Measurements from ENCODE around the gene BET1L. TPM values are rescaled to one million over a fixed set of nuclear protein-coding genes. Genes with fewer than 3 reads are reported as not detected.

The BET1L gene
- total and polyA plus RNA-seq, 2 experiments from 2014 or later, result 19.5 to 22.8 TPM

DNA sequence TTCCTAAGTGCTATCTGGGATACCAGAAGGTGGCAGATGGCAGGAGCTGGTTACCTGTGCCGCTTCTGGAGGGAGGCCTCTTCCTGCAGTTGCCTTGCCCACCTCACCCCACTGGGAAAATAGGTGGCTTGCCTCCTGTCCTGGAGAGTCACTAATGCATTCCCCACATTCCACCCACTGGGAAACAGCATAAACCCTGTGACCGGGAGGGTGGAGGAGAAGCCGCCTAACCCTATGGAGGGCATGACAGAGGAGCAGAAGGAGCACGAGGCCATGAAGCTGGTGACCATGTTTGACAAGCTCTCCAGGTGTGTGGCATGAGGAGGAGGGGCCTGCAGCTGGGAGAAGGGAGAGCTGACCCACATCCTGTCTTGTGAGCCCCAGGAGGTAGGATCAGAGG, 5.9 kb upstream of the BET1L start:
- no peaks in the 10 kb centered on the region for H3K27me3 ChIP-seq (ENCODE audit: insufficient read depth)
- H3K9me2 ChIP-seq (ENCODE audit: insufficient read depth), result no peaks in the 10 kb centered on the region
- no peak overlapping the region for H3K4me2 ChIP-seq
- peaks cover 8% of the 10 kb centered on the region for H3K36me3 ChIP-seq (ENCODE audit: insufficient read depth)
- Mint-ChIP-seq H3K9me3 (no peaks in the 10 kb centered on the region; the same call in 2 of the 3 replicates), H3K36me3 (ENCODE audit: low read depth) (peaks cover 63% of the 10 kb centered on the region), H3K4me1 (peaks cover 4% of the 10 kb centered on the region; the same call in 1 of the 3 replicates), H3K4me3 (no peak overlapping the region), H3K27me3 (ENCODE audit: insufficient read depth, low read depth, poor library complexity) (peaks cover 8% of the 10 kb centered on the region), H3K27ac (0 out of 2 replicates have a peak overlapping the region, but pooled peaks have one; percentile 16)
- H3F3A ChIP-seq (replicated peaks; ENCODE audit: low read depth), result peaks cover 9% of the 10 kb centered on the region
- ATAC-seq (no peak), DNase-seq (ENCODE audit: low spot score) (no peak)
- no peak overlapping the region for H3K27ac ChIP-seq (ENCODE audit: low read depth)
- no peak overlapping the region for H3K4me3 ChIP-seq
- H3K4me1 ChIP-seq (ENCODE audit: insufficient read depth), result peaks cover 7% of the 10 kb centered on the region; the same call in 1 of the 2 replicates
- peaks cover 13% of the 10 kb centered on the region; the same call in 1 of the 2 replicates for H3K79me2 ChIP-seq (replicated peaks; ENCODE audit: insufficient read depth)
- H4K20me1 ChIP-seq (replicated peaks; ENCODE audit: insufficient read depth), result no peaks in the 10 kb centered on the region; the same call in none of the 2 replicates
- no peak overlapping the region for H2AFZ ChIP-seq
- TF ChIP-seq NANOG (IDR thresholded peaks at IDR 0.05; ENCODE audit: borderline replicate concordance) (no peak), EZH2 (IDR thresholded peaks at IDR 0.05; ENCODE audit: low read depth, unreplicated experiment) (no peak)
- TF ChIP-seq, protein P1, sequence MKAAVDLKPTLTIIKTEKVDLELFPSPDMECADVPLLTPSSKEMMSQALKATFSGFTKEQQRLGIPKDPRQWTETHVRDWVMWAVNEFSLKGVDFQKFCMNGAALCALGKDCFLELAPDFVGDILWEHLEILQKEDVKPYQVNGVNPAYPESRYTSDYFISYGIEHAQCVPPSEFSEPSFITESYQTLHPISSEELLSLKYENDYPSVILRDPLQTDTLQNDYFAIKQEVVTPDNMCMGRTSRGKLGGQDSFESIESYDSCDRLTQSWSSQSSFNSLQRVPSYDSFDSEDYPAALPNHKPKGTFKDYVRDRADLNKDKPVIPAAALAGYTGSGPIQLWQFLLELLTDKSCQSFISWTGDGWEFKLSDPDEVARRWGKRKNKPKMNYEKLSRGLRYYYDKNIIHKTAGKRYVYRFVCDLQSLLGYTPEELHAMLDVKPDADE (IDR thresholded peaks at IDR 0.05), result no peak

DNA sequence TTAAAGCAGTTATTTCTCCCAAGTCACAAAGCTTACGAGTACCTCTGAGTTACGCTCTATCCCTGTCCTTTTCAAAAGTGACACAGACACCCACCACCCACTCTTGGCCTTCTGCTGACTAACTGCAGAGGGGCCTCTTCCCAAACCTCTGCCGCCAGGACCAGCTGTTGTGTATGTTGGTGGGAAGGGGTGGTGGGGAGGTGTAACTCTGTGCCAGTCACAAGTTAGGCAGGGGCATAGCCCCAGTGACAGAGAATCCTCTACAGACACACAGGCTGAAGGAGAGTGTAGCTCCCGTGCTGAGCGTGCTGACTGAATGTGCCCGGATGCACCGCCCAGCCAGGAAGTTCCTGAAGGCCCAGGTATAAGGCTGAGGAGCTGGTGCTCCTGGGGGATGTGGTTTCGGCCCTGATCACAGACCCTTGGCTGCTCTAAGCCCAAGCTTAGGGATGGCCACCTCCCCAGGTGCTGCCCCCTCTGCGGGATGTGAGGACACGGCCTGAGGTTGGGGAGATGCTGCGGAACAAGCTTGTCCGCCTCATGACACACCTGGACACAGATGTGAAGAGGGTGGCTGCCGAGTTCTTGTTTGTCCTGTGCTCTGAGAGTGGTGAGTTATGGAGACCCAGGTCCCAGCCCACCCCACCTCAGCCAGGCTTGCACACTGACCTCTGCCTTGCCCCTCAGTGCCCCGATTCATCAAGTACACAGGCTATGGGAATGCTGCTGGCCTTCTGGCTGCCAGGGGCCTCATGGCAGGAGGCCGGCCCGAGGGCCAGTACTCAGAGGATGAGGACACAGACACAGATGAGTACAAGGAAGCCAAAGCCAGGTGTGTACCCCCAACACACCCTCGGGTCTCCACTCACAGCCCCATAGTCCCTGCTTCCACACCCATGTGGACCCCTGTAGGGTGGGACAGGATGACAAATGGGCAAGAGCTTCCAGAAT, 5.2 kb upstream of the BET1L start:
- H3F3A ChIP-seq (replicated peaks; ENCODE audit: low read depth), result peaks cover 16% of the 10 kb centered on the region
- H3K36me3 ChIP-seq (ENCODE audit: insufficient read depth), result peaks cover 8% of the 10 kb centered on the region
- H3K79me2 ChIP-seq (replicated peaks; ENCODE audit: insufficient read depth), result peaks cover 15% of the 10 kb centered on the region; the same call in 1 of the 2 replicates
- H3K27me3 Mint-ChIP-seq (ENCODE audit: insufficient read depth, low read depth, poor library complexity), result peaks cover 11% of the 10 kb centered on the region
- H3K4me2 ChIP-seq, result no peak overlapping the region
- ATAC-seq (no peak), DNase-seq (ENCODE audit: low spot score) (no peak)
- peaks cover 7% of the 10 kb centered on the region; the same call in 1 of the 2 replicates for H3K4me1 ChIP-seq (ENCODE audit: insufficient read depth)
- H3K27ac ChIP-seq (ENCODE audit: low read depth), result no peak overlapping the region
- H3K4me3 ChIP-seq, result no peak overlapping the region
- no peak overlapping the region for H3K4me3 Mint-ChIP-seq
- H3K27ac Mint-ChIP-seq, result no peak overlapping the region
- TF ChIP-seq NANOG (IDR thresholded peaks at IDR 0.05; ENCODE audit: borderline replicate concordance), result no peak
- no peaks in the 10 kb centered on the region; the same call in 2 of the 3 replicates for H3K9me3 Mint-ChIP-seq
- no peak overlapping the region for H2AFZ ChIP-seq
- H3K36me3 Mint-ChIP-seq (ENCODE audit: low read depth), result peaks cover 65% of the 10 kb centered on the region
- no peaks in the 10 kb centered on the region for H3K9me2 ChIP-seq (ENCODE audit: insufficient read depth)
- H3K4me1 Mint-ChIP-seq, result peaks cover 4% of the 10 kb centered on the region; the same call in 1 of the 3 replicates
- H4K20me1 ChIP-seq (replicated peaks; ENCODE audit: insufficient read depth), result no peaks in the 10 kb centered on the region; the same call in none of the 2 replicates
- H3K27me3 ChIP-seq (ENCODE audit: insufficient read depth), result no peaks in the 10 kb centered on the region

DNA sequence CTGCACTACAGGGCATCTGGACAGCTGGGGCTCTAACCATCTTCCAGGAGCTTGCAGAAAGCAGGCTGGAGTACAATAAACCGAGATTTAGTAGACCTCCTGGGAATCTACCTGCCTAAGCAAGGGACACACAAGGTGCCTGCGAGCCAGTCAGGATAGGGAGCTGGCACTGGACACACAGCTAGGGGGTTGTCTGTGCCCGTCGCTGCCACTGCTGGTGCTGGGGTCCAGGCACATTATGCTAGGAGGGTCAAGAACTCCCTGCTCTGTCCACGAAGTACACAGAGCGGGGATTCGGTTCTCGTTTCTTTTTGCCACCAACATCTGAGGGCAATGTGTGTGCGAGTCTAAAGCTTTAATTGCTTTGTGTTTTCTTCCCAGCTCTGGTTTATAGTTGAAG, 4.5 kb upstream of the BET1L start:
- H3K79me2 ChIP-seq (replicated peaks; ENCODE audit: insufficient read depth), result peaks cover 17% of the 10 kb centered on the region
- peaks cover 7% of the 10 kb centered on the region; the same call in 1 of the 2 replicates for H3K4me1 ChIP-seq (ENCODE audit: insufficient read depth)
- H3K4me2 ChIP-seq, result no peak overlapping the region
- no peak overlapping the region for H3K4me3 Mint-ChIP-seq
- no peaks in the 10 kb centered on the region for H3K27me3 ChIP-seq (ENCODE audit: insufficient read depth)
- peaks cover 8% of the 10 kb centered on the region for H3K36me3 ChIP-seq (ENCODE audit: insufficient read depth)
- H3K4me1 Mint-ChIP-seq, result peaks cover 4% of the 10 kb centered on the region; the same call in 1 of the 3 replicates
- DNase-seq (ENCODE audit: low spot score) (no peak), ATAC-seq (no peak)
- no peak overlapping the region for H3K27ac ChIP-seq (ENCODE audit: low read depth)
- peaks cover 16% of the 10 kb centered on the region for H3F3A ChIP-seq (replicated peaks; ENCODE audit: low read depth)
- peaks cover 12% of the 10 kb centered on the region for H3K27me3 Mint-ChIP-seq (ENCODE audit: insufficient read depth, low read depth, poor library complexity)
- H3K27ac Mint-ChIP-seq, result no peak overlapping the region
- H3K9me3 Mint-ChIP-seq, result no peaks in the 10 kb centered on the region; the same call in 2 of the 3 replicates
- H3K4me3 ChIP-seq, result no peak overlapping the region
- H4K20me1 ChIP-seq (replicated peaks; ENCODE audit: insufficient read depth), result no peaks in the 10 kb centered on the region; the same call in none of the 2 replicates
- no peak overlapping the region for H2AFZ ChIP-seq
- H3K36me3 Mint-ChIP-seq (ENCODE audit: low read depth), result peaks cover 65% of the 10 kb centered on the region
- no peaks in the 10 kb centered on the region for H3K9me2 ChIP-seq (ENCODE audit: insufficient read depth)
- TF ChIP-seq EZH2phosphoT487 (IDR thresholded peaks at IDR 0.05; ENCODE audit: unreplicated experiment) (no peak), EZH2 (IDR thresholded peaks at IDR 0.05; ENCODE audit: low read depth, unreplicated experiment) (no peak), ZNF331 (CRISPR knock-in tag; IDR thresholded peaks at IDR 0.05; ENCODE audit: low read depth) (no peak), STAT1 (IDR thresholded peaks at IDR 0.05; ENCODE audit: unreplicated experiment) (no peak), CREB1 (CRISPR knock-in tag; IDR thresholded peaks at IDR 0.05; ENCODE audit: low read depth) (no peak)
- TF ChIP-seq, protein P1 (IDR thresholded peaks at IDR 0.05), result no peak
- TF ChIP-seq, protein P2, sequence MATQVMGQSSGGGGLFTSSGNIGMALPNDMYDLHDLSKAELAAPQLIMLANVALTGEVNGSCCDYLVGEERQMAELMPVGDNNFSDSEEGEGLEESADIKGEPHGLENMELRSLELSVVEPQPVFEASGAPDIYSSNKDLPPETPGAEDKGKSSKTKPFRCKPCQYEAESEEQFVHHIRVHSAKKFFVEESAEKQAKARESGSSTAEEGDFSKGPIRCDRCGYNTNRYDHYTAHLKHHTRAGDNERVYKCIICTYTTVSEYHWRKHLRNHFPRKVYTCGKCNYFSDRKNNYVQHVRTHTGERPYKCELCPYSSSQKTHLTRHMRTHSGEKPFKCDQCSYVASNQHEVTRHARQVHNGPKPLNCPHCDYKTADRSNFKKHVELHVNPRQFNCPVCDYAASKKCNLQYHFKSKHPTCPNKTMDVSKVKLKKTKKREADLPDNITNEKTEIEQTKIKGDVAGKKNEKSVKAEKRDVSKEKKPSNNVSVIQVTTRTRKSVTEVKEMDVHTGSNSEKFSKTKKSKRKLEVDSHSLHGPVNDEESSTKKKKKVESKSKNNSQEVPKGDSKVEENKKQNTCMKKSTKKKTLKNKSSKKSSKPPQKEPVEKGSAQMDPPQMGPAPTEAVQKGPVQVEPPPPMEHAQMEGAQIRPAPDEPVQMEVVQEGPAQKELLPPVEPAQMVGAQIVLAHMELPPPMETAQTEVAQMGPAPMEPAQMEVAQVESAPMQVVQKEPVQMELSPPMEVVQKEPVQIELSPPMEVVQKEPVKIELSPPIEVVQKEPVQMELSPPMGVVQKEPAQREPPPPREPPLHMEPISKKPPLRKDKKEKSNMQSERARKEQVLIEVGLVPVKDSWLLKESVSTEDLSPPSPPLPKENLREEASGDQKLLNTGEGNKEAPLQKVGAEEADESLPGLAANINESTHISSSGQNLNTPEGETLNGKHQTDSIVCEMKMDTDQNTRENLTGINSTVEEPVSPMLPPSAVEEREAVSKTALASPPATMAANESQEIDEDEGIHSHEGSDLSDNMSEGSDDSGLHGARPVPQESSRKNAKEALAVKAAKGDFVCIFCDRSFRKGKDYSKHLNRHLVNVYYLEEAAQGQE (IDR thresholded peaks at IDR 0.05; ENCODE audit: unreplicated experiment), result no peak
